AG10803 (cell line): ENCODE data around the gene HCRTR2.
"Not testable (repeated sequence)": the region's sequence is repeated elsewhere in the genome, so short reads cannot be mapped to it uniquely, and the experiment has no call there.

Experiments
- DNase-seq: peaks from one replicate; pipeline ENCODE4 v3.0.0; 2010; ENCODE audit warnings: low read depth
- H3K4me3 ChIP-seq: 2 replicates; pipeline ENCODE4 v1.5.1; 2011; ENCODE audit warnings: mild to moderate bottlenecking, low read length, control low read depth
- TF ChIP-seq, protein P1 (sequence below): conservative IDR thresholded peaks from 2 replicates; pipeline ENCODE4 v1.5.1; 2011; ENCODE audit warnings: mild to moderate bottlenecking, low read length, control low read depth, inconsistent platforms

The HCRTR2 gene

DNA sequence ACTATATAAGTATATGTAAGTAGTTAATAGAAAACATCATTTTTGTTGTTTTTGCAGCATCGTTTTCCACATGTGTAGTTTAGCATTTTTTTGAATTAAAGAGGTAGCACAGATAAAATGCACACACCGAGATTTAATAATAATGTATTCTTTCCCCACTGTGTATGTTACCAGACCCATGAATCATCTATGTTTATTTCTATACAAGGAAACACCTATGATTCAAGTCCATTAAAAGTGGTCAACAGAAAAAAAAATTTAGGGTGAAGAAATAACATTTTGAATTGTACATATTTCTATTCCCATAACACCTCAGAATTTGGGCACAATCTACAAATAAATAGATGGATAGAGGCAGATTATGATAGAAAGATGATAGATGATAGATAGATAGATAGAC is 31.7 kb upstream of the HCRTR2 start:
- TF ChIP-seq, protein P1, sequence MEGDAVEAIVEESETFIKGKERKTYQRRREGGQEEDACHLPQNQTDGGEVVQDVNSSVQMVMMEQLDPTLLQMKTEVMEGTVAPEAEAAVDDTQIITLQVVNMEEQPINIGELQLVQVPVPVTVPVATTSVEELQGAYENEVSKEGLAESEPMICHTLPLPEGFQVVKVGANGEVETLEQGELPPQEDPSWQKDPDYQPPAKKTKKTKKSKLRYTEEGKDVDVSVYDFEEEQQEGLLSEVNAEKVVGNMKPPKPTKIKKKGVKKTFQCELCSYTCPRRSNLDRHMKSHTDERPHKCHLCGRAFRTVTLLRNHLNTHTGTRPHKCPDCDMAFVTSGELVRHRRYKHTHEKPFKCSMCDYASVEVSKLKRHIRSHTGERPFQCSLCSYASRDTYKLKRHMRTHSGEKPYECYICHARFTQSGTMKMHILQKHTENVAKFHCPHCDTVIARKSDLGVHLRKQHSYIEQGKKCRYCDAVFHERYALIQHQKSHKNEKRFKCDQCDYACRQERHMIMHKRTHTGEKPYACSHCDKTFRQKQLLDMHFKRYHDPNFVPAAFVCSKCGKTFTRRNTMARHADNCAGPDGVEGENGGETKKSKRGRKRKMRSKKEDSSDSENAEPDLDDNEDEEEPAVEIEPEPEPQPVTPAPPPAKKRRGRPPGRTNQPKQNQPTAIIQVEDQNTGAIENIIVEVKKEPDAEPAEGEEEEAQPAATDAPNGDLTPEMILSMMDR, result no peak
- DNase-seq, result no peak
- H3K4me3 ChIP-seq, result no peak overlapping the region

GRCh38 chr6:55153284-55153683 is 21.0 kb upstream of the HCRTR2 start:
- H3K4me3 ChIP-seq, result no peak overlapping the region
- TF ChIP-seq, protein P1, result no peak
- no peak for DNase-seq

DNA sequence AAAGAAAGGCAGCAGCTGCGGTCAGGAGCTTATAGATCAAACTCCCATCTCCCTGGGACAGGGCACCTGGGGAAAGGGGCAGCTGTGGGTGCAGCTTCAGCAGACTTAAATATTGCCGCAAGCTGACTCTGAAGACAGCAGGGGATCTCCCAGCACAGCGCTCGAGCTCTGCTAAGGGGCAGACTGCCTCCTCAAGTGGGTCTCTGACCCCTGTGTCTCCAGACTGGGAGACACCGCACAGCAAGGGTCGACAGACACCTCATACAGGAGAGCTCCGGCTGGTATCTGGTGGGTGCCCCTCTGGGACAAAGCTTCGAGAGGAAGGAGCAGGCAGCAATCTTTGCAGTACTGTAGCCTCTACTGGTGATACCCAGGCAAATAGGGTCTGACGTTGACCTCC is 15.5 kb upstream of the HCRTR2 start:
- not testable (repeated sequence) for DNase-seq

DNA sequence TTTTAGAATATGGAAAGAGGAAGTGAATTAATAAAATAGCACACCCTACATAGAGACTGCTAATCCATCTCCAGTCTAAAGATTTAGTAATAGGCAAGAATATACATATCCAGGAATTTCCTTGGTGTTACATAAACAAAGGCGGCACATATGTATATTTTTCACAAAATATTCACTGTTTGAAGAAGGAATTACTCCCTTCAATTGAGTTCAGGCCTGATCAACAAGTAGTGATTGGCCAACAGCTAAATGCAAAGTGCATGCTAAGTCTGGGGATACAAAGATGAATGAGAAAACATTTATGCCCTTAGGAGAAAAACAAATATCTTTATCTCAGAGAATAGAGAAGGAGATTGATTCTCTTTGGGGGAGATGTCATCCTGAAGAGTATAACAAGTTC is 6.5 kb upstream of the HCRTR2 start:
- no peak overlapping the region for H3K4me3 ChIP-seq
- TF ChIP-seq, protein P1, result no peak
- no peak for DNase-seq

More for the DNA sequence above, 15.5 kb upstream of the HCRTR2 start:
- H3K4me3 ChIP-seq, result not testable (repeated sequence)

DNA sequence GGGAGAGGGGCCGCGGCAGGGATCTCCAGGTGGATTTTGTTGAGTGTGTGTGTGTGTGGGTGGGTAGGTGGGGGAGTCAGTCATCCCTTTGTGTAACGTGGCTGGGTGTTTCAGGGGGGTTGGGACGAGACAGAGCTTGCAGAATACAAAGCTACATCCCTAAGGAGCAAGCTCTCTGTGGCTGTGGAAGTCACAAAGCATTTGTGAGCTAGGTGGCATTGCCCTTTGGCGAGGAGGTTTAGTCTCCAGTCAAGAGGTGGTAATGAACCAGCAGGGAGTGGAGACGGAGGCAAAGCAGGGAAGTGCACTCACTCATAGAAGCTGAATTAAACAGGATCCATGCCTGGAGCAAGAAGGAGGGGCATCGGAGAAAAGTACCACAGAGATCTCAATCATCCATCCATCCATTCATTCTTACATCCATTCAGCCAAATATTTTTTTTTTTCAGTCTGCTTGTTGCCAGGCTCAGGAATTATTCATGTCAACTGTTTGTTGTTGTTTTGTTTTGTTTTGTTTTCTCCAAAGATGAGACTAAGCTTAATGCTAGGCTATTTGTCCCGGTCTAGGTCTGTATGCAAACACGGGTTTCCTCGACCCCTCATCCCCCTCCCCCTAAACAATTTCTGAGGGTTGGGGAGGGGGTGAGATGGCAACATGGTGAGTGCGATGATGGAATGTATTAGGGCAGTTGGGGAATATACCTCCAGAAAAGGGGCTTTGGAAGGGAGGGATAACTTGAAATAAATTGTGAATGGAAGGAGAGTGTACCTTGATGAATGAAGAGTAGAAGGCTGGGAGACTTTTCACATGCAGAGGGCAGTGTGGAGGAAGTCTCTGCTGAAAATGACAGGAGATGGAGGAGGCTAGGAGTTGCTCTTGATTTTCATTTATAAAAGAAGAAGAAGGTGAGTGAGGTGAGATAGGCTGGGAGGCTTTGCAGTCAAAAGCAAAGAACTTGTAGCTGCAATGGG is 1.0 kb downstream of the HCRTR2 start:
- no peak overlapping the region for H3K4me3 ChIP-seq
- no peak for DNase-seq
- TF ChIP-seq, protein P1, result no peak

- H3K4me3 ChIP-seq, result no peak overlapping the region
- DNase-seq, result no peak
- TF ChIP-seq, protein P1, result no peak
Observed at GRCh38 chr6:55176958-55177357, 2.6 kb downstream of the HCRTR2 start.

DNA sequence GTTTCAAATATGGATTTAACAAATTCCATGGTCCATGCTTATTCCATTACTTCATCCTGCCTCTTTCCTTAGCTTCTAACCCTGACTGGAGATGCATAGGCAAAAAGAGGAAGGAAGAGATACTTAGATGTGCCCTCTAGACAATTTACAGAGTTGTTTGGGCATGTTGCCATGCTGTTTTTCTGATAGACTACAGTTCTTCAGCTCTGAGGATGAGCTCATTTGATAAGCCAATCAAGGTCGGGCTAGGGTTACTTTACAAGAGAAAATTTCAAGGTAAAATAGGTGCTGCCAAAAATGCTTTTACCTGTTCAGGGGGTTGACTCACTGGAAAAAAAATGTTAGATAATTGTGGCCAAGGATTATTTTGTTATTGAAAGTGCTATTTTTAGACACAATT is 5.9 kb downstream of the HCRTR2 start:
- no peak for DNase-seq
- TF ChIP-seq, protein P1, result no peak
- H3K4me3 ChIP-seq, result no peak overlapping the region
